HepG2 (cell line): Measurements from ENCODE around the gene GNG7.

Experiments
- POLR2A ChIP-seq, 2 experiments: IDR thresholded peaks; 2 replicates each; pipeline ENCODE4 v1.6.1; 2011; ENCODE audit warnings: low read depth in 2 of 2, low read length in 2 of 2, mild to moderate bottlenecking in 1 of 2, moderate library complexity in 1 of 2; ENCODE audit not compliant: insufficient read depth in 1 of 2
- POLR2AphosphoS5 ChIP-seq: IDR thresholded peaks from 2 replicates; pipeline ENCODE4 v1.6.1; 2012; ENCODE audit warnings: low read depth, low read length
- ZNF703 ChIP-seq: sonication (generic); formaldehyde crosslinking; IDR thresholded peaks from 2 replicates; pipeline ENCODE4 v1.5.1; 2020; ENCODE audit warnings: missing genetic modification reagents, mild to moderate bottlenecking, moderate library complexity, borderline replicate concordance
- TF ChIP-seq, protein P1 (sequence below): sonication (generic); formaldehyde crosslinking; IDR thresholded peaks from 2 replicates; pipeline ENCODE4 v1.5.0; 2020; ENCODE audit warnings: mild to moderate bottlenecking, missing genetic modification reagents

GRCh38 chr19:2648528-2648937 is 54.0 kb downstream of the GNG7 start:
- TF ChIP-seq ZNF703 (CRISPR knock-in tag) (no peak), POLR2A (IDR thresholded peaks at IDR 0.05; ENCODE audit: insufficient read depth in 1 of 2, low read depth in 2 of 2, low read length in 2 of 2) (no peak), POLR2AphosphoS5 (no peak)
- TF ChIP-seq, protein P1, sequence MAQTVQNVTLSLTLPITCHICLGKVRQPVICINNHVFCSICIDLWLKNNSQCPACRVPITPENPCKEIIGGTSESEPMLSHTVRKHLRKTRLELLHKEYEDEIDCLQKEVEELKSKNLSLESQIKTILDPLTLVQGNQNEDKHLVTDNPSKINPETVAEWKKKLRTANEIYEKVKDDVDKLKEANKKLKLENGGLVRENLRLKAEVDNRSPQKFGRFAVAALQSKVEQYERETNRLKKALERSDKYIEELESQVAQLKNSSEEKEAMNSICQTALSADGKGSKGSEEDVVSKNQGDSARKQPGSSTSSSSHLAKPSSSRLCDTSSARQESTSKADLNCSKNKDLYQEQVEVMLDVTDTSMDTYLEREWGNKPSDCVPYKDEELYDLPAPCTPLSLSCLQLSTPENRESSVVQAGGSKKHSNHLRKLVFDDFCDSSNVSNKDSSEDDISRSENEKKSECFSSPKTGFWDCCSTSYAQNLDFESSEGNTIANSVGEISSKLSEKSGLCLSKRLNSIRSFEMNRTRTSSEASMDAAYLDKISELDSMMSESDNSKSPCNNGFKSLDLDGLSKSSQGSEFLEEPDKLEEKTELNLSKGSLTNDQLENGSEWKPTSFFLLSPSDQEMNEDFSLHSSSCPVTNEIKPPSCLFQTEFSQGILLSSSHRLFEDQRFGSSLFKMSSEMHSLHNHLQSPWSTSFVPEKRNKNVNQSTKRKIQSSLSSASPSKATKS (CRISPR knock-in tag) = no peak
